ENCODE measurements around the gene KRTAP2-1. TPM values are rescaled to one million over a fixed set of nuclear protein-coding genes. Genes with fewer than 3 reads are reported as not detected.

The KRTAP2-1 gene
- total RNA-seq, 1 experiment from 2014 or later: not detected

GRCh38 chr17:41016578-41017215 is 30.4 kb downstream of the KRTAP2-1 start:
- no peaks in the 10 kb centered on the region for H3K4me1 ChIP-seq (ENCODE audit: insufficient read depth, low read length, poor library complexity, severe bottlenecking)
- ChIA-PET POLR2A (ENCODE audit: low non-redundant PET) (no interaction called here), CTCF (no interaction called here)
- H3K36me3 ChIP-seq (ENCODE audit: insufficient read depth, low read length, poor library complexity, severe bottlenecking): no peaks in the 10 kb centered on the region
- DNase-seq (ENCODE audit: low spot score): no peak
- H3K27me3 ChIP-seq (replicated peaks; ENCODE audit: insufficient read depth, low read depth, low read length, poor library complexity): no peaks in the 10 kb centered on the region
- H3K9me3 ChIP-seq (ENCODE audit: low read depth, low read length, poor library complexity, severe bottlenecking): no peaks in the 10 kb centered on the region
- TF ChIP-seq EZH2 (IDR thresholded peaks at IDR 0.05; ENCODE audit: borderline replicate concordance, low read depth, low read length, poor library complexity, severe bottlenecking) (no peak), CTCF (conservative IDR thresholded peaks at IDR 0.05; ENCODE audit: low read depth, low read length) (no peak)
- BruUV-seq (replicated peaks): no TSS peak
- no peak overlapping the region for H3K27ac ChIP-seq (ENCODE audit: low read depth, low read length, poor library complexity, severe bottlenecking)
- intact Hi-C loops (cut with micrococcal nuclease; ENCODE audit: unreplicated experiment): no loop called here
- H3K4me3 ChIP-seq (ENCODE audit: low read depth, low read length, poor library complexity, severe bottlenecking): no peak overlapping the region

- Histone ChIP-seq H3K4me1 (ENCODE audit: insufficient read depth, low read length, poor library complexity, severe bottlenecking) (no peaks in the 10 kb centered on the region), H3K27me3 (replicated peaks; ENCODE audit: insufficient read depth, low read depth, low read length, poor library complexity) (no peaks in the 10 kb centered on the region), H3K36me3 (ENCODE audit: insufficient read depth, low read length, poor library complexity, severe bottlenecking) (no peaks in the 10 kb centered on the region), H3K27ac (ENCODE audit: low read depth, low read length, poor library complexity, severe bottlenecking) (no peak overlapping the region), H3K4me3 (ENCODE audit: low read depth, low read length, poor library complexity, severe bottlenecking) (no peak overlapping the region), H3K9me3 (ENCODE audit: low read depth, low read length, poor library complexity, severe bottlenecking) (no peaks in the 10 kb centered on the region)
- BruUV-seq (replicated peaks): no TSS peak
- ChIA-PET POLR2A (ENCODE audit: low non-redundant PET) (no interaction called here), CTCF (no interaction called here)
- DNase-seq (ENCODE audit: low spot score): no peak
- intact Hi-C loops (cut with micrococcal nuclease; ENCODE audit: unreplicated experiment): no loop called here
- TF ChIP-seq CTCF (conservative IDR thresholded peaks at IDR 0.05; ENCODE audit: low read depth, low read length): no peak
- TF ChIP-seq EZH2 (IDR thresholded peaks at IDR 0.05; ENCODE audit: borderline replicate concordance, low read depth, low read length, poor library complexity, severe bottlenecking): no peak
Observed at GRCh38 chr17:41015454-41015853, 31.7 kb downstream of the KRTAP2-1 start.

GRCh38 chr17:41013606-41014005 is 33.5 kb downstream of the KRTAP2-1 start:
- no peaks in the 10 kb centered on the region for H3K27me3 ChIP-seq (replicated peaks; ENCODE audit: insufficient read depth, low read depth, low read length, poor library complexity)
- TF ChIP-seq EZH2 (IDR thresholded peaks at IDR 0.05; ENCODE audit: borderline replicate concordance, low read depth, low read length, poor library complexity, severe bottlenecking) (no peak), CTCF (conservative IDR thresholded peaks at IDR 0.05; ENCODE audit: low read depth, low read length) (no peak)
- intact Hi-C loops (cut with micrococcal nuclease; ENCODE audit: unreplicated experiment): no loop called here
- H3K27ac ChIP-seq (ENCODE audit: low read depth, low read length, poor library complexity, severe bottlenecking): no peak overlapping the region
- no peaks in the 10 kb centered on the region for H3K36me3 ChIP-seq (ENCODE audit: insufficient read depth, low read length, poor library complexity, severe bottlenecking)
- H3K9me3 ChIP-seq (ENCODE audit: low read depth, low read length, poor library complexity, severe bottlenecking): no peaks in the 10 kb centered on the region
- no TSS peak for BruUV-seq (replicated peaks)
- H3K4me3 ChIP-seq (ENCODE audit: low read depth, low read length, poor library complexity, severe bottlenecking): no peak overlapping the region
- ChIA-PET CTCF (no interaction called here), POLR2A (ENCODE audit: low non-redundant PET) (no interaction called here)
- no peaks in the 10 kb centered on the region for H3K4me1 ChIP-seq (ENCODE audit: insufficient read depth, low read length, poor library complexity, severe bottlenecking)
- DNase-seq (ENCODE audit: low spot score): peak; percentile 10

Measured in A673 (cell line).